HUES6 (cell line): ENCODE data around the gene ASCC3.
"Not testable (repeated sequence)": the region's sequence is repeated elsewhere in the genome, so short reads cannot be mapped to it uniquely, and the experiment has no call there.

Source experiments
- H3K27ac ChIP-seq: 2 replicates; pipeline ENCODE4 v1.7.0; 2013; ENCODE audit warnings: low read depth, mild to moderate bottlenecking, low read length, inconsistent platforms
- H3K27me3 ChIP-seq: 2 replicates; pipeline ENCODE4 v1.6.1; 2013; ENCODE audit warnings: low read length; ENCODE audit not compliant: control insufficient read depth, insufficient read depth
- H3K36me3 ChIP-seq: 2 replicates; pipeline ENCODE4 v1.6.1; 2013; ENCODE audit warnings: low read length; ENCODE audit not compliant: control insufficient read depth, insufficient read depth
- H3K4me1 ChIP-seq: 2 replicates; pipeline ENCODE4 v1.6.1; 2013; ENCODE audit warnings: low read length; ENCODE audit not compliant: control insufficient read depth, insufficient read depth
- H3K4me3 ChIP-seq: 2 replicates; pipeline ENCODE4 v1.5.1; 2013; ENCODE audit warnings: low read depth, low read length
- H3K9ac ChIP-seq: one replicate; pipeline ENCODE4 v1.6.1; 2013; ENCODE audit warnings: mild to moderate bottlenecking, low read length
- H3K9me3 ChIP-seq: 2 replicates; pipeline ENCODE4 v1.6.1; 2013; ENCODE audit warnings: low read depth, low read length; ENCODE audit not compliant: control insufficient read depth, insufficient read depth

ASCC3 gene

GRCh38 chr6:100658486-100658885 is 222.6 kb downstream of the ASCC3 start:
- peak overlapping the region; percentile 34; the same call in 1 of the 2 replicates for H3K27ac ChIP-seq
- peaks cover 7% of the 10 kb centered on the region for H3K36me3 ChIP-seq
- H3K4me3 ChIP-seq: no peak overlapping the region
- H3K9me3 ChIP-seq: no peaks in the 10 kb centered on the region
- no peak overlapping the region for H3K9ac ChIP-seq
- H3K27me3 ChIP-seq: no peaks in the 10 kb centered on the region
- H3K4me1 ChIP-seq: peaks cover 19% of the 10 kb centered on the region

GRCh38 chr6:100657678-100658330 is 223.3 kb downstream of the ASCC3 start:
- H3K9me3 ChIP-seq: no peaks in the 10 kb centered on the region
- H3K9ac ChIP-seq: no peak overlapping the region
- H3K4me1 ChIP-seq: peaks cover 12% of the 10 kb centered on the region
- H3K4me3 ChIP-seq: no peak overlapping the region
- peaks cover 7% of the 10 kb centered on the region for H3K36me3 ChIP-seq
- no peaks in the 10 kb centered on the region for H3K27me3 ChIP-seq
- no peak overlapping the region for H3K27ac ChIP-seq

GRCh38 chr6:100641147-100641546 is 240.0 kb downstream of the ASCC3 start:
- not testable (repeated sequence) for H3K4me3 ChIP-seq, H3K9me3 ChIP-seq, H3K27ac ChIP-seq, H3K4me1 ChIP-seq, H3K27me3 ChIP-seq, H3K9ac ChIP-seq
- H3K36me3 ChIP-seq: peaks cover 47% of the 10 kb centered on the region

- no peak overlapping the region for H3K27ac ChIP-seq
- H3K27me3 ChIP-seq: no peaks in the 10 kb centered on the region
Observed at GRCh38 chr6:100633096-100633777, 247.9 kb downstream of the ASCC3 start.

GRCh38 chr6:100630536-100630935 is 250.6 kb downstream of the ASCC3 start:
- Histone ChIP-seq H3K27me3 (no peaks in the 10 kb centered on the region), H3K27ac (no peak overlapping the region), H3K4me3 (no peak overlapping the region), H3K4me1 (no peaks in the 10 kb centered on the region), H3K9ac (no peak overlapping the region), H3K9me3 (no peaks in the 10 kb centered on the region), H3K36me3 (peaks cover 15% of the 10 kb centered on the region)

More at GRCh38 chr6:100633096-100633777, 247.9 kb downstream of the ASCC3 start:
- Histone ChIP-seq H3K9ac (no peak overlapping the region), H3K4me3 (no peak overlapping the region), H3K9me3 (no peaks in the 10 kb centered on the region), H3K4me1 (no peaks in the 10 kb centered on the region), H3K36me3 (peaks cover 25% of the 10 kb centered on the region)

- Histone ChIP-seq H3K4me1 (no peaks in the 10 kb centered on the region), H3K27ac (no peak overlapping the region), H3K9me3 (no peaks in the 10 kb centered on the region)
Observed at GRCh38 chr6:100627911-100628758, 253.0 kb downstream of the ASCC3 start.

GRCh38 chr6:100626721-100627120 is 254.4 kb downstream of the ASCC3 start:
- no peak overlapping the region for H3K27ac ChIP-seq
- peaks cover 33% of the 10 kb centered on the region for H3K36me3 ChIP-seq
- H3K27me3 ChIP-seq: no peaks in the 10 kb centered on the region
- no peak overlapping the region for H3K9ac ChIP-seq
- H3K4me1 ChIP-seq: no peaks in the 10 kb centered on the region
- no peak overlapping the region for H3K4me3 ChIP-seq
- peaks cover 2% of the 10 kb centered on the region; the same call in 1 of the 2 replicates for H3K9me3 ChIP-seq

More at GRCh38 chr6:100627911-100628758, 253.0 kb downstream of the ASCC3 start:
- Histone ChIP-seq H3K9ac (no peak overlapping the region), H3K27me3 (no peaks in the 10 kb centered on the region), H3K4me3 (no peak overlapping the region), H3K36me3 (peaks cover 24% of the 10 kb centered on the region)

GRCh38 chr6:100622907-100623692 is 258.0 kb downstream of the ASCC3 start:
- Histone ChIP-seq H3K27ac (no peak overlapping the region), H3K9me3 (peaks cover 2% of the 10 kb centered on the region; the same call in 1 of the 2 replicates), H3K36me3 (peaks cover 42% of the 10 kb centered on the region), H3K27me3 (no peaks in the 10 kb centered on the region), H3K9ac (no peak overlapping the region), H3K4me1 (no peaks in the 10 kb centered on the region), H3K4me3 (no peak overlapping the region)

- Histone ChIP-seq H3K27ac (no peak overlapping the region), H3K27me3 (no peaks in the 10 kb centered on the region), H3K4me3 (no peak overlapping the region), H3K4me1 (no peaks in the 10 kb centered on the region), H3K36me3 (peaks cover 30% of the 10 kb centered on the region), H3K9me3 (peaks cover 2% of the 10 kb centered on the region; the same call in 1 of the 2 replicates), H3K9ac (no peak overlapping the region)
Observed at GRCh38 chr6:100620085-100620840, 260.9 kb downstream of the ASCC3 start.

GRCh38 chr6:100618351-100618671 is 262.8 kb downstream of the ASCC3 start:
- Histone ChIP-seq H3K9me3 (peaks cover 2% of the 10 kb centered on the region; the same call in 1 of the 2 replicates), H3K36me3 (peaks cover 25% of the 10 kb centered on the region), H3K27ac (no peak overlapping the region), H3K9ac (no peak overlapping the region), H3K4me1 (no peaks in the 10 kb centered on the region), H3K4me3 (no peak overlapping the region), H3K27me3 (no peaks in the 10 kb centered on the region)
